ENCODE results near the gene MDK.
A peak's percentile ranks its signal among the peaks of the same experiment; 100 is the strongest.

MDK gene

DNA sequence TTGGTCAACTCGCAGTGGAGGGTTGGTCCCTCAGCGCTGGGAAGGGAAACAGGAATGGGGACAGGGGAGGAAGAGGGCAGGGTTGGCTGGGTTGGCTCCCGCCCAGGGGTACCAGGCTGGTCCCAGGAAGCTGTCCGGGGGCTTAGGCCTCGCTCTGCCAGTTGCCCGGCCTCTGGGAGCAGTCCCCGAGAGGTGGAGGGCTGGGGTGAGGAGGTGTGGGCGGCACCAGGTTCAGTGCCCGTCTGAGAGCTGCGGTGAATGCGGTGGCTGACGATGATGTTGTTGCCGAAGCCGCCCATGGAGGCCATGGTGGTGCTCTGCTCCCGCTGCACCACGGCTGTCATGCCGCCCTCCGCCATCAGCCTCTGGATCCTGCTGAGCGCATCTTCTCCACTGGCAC, 16.1 kb downstream of the MDK start:
- Histone ChIP-seq H3K27me3 (ENCODE audit: control insufficient read depth in 1 of 2, insufficient read depth in 1 of 2, low read length in 2 of 2) (peaks cover 2 to 8% of the 10 kb centered on the region in 2 experiments), H4K8ac (ENCODE audit: low read length) (no peak overlapping the region), H2BK12ac (ENCODE audit: low read length in 2 of 2) (no peak overlapping the region), H3K4me3 (ENCODE audit: insufficient read depth in 1 of 2, low read depth in 1 of 2, low read length in 2 of 2) (no peak overlapping the region), H2BK5ac (ENCODE audit: low read depth, low read length, poor library complexity, severe bottlenecking) (no peak overlapping the region), H2BK15ac (ENCODE audit: low read depth, poor library complexity, severe bottlenecking) (no peak overlapping the region), H3K9me3 (ENCODE audit: control insufficient read depth, low read length) (no peaks in the 10 kb centered on the region), H3K14ac (ENCODE audit: low read length in 2 of 2) (no peak overlapping the region), H3K4me2 (ENCODE audit: low read length, poor library complexity, severe bottlenecking) (no peak overlapping the region), H3K4ac (ENCODE audit: low read depth in 1 of 2, low read length in 2 of 2) (no peak overlapping the region), H3K23ac (ENCODE audit: low read length in 2 of 2) (no peak overlapping the region), H4K91ac (ENCODE audit: low read length) (no peak overlapping the region), H2AK5ac (ENCODE audit: low read length, severe bottlenecking) (no peak overlapping the region), H3K4me1 (ENCODE audit: control insufficient read depth, insufficient read depth, low read depth, low read length) (peaks cover 4% of the 10 kb centered on the region), H3K9ac (ENCODE audit: low read length) (no peak overlapping the region), H3K79me1 (replicated peaks; ENCODE audit: low read length, poor library complexity, severe bottlenecking) (peaks cover 5% of the 10 kb centered on the region), H3K27ac (ENCODE audit: low read length, poor library complexity, severe bottlenecking) (no peak overlapping the region), H3K36me3 (ENCODE audit: control insufficient read depth in 1 of 2, insufficient read depth in 2 of 2, low read depth in 1 of 2, low read length in 2 of 2) (peaks cover 34 to 40% of the 10 kb centered on the region in 2 experiments), H3K18ac (ENCODE audit: low read depth in 1 of 2, low read length in 2 of 2) (no peak overlapping the region), H2AFZ (ENCODE audit: low read depth, low read length) (no peak overlapping the region), H2BK120ac (ENCODE audit: low read depth, low read length) (no peak overlapping the region)
- WGBS = 96% methylated on average over 19 of the region's 19 CpGs
- no peak for DNase-seq

GRCh38 chr11:46402957-46403902, 21.8 kb downstream of the MDK start:
- Histone ChIP-seq H3K4me3 (ENCODE audit: insufficient read depth in 1 of 2, low read depth in 1 of 2, low read length in 2 of 2) (no peak overlapping the region), H4K8ac (ENCODE audit: low read length) (no peak overlapping the region), H2BK120ac (ENCODE audit: low read depth, low read length) (no peak overlapping the region), H2BK12ac (ENCODE audit: low read length in 2 of 2) (no peak overlapping the region), H3K27me3 (ENCODE audit: control insufficient read depth in 1 of 2, insufficient read depth in 1 of 2, low read length in 2 of 2) (no peaks in the 10 kb centered on the region), H3K9ac (ENCODE audit: low read length) (no peak overlapping the region), H4K91ac (ENCODE audit: low read length) (no peak overlapping the region), H3K4me2 (ENCODE audit: low read length, poor library complexity, severe bottlenecking) (no peak overlapping the region), H3K36me3 (ENCODE audit: control insufficient read depth in 1 of 2, insufficient read depth in 2 of 2, low read depth in 1 of 2, low read length in 2 of 2) (peaks cover 47 to 60% of the 10 kb centered on the region in 2 experiments), H2AFZ (ENCODE audit: low read depth, low read length) (no peak overlapping the region), H2AK5ac (ENCODE audit: low read length, severe bottlenecking) (no peak overlapping the region), H3K4me1 (ENCODE audit: control insufficient read depth, insufficient read depth, low read depth, low read length) (peaks cover 3% of the 10 kb centered on the region), H3K18ac (ENCODE audit: low read depth in 1 of 2, low read length in 2 of 2) (no peak overlapping the region), H2BK5ac (ENCODE audit: low read depth, low read length, poor library complexity, severe bottlenecking) (no peak overlapping the region), H3K27ac (ENCODE audit: low read length, poor library complexity, severe bottlenecking) (no peak overlapping the region), H3K23ac (ENCODE audit: low read length in 2 of 2) (no peak overlapping the region), H3K14ac (ENCODE audit: low read length in 2 of 2) (no peak overlapping the region), H3K79me1 (replicated peaks; ENCODE audit: low read length, poor library complexity, severe bottlenecking) (peaks cover 13% of the 10 kb centered on the region), H3K9me3 (ENCODE audit: control insufficient read depth, low read length) (no peaks in the 10 kb centered on the region), H2BK15ac (ENCODE audit: low read depth, poor library complexity, severe bottlenecking) (no peak overlapping the region), H3K4ac (ENCODE audit: low read depth in 1 of 2, low read length in 2 of 2) (no peak overlapping the region)
- WGBS = 93% methylated on average over 6 of the region's 6 CpGs
- no peak for DNase-seq

DNA sequence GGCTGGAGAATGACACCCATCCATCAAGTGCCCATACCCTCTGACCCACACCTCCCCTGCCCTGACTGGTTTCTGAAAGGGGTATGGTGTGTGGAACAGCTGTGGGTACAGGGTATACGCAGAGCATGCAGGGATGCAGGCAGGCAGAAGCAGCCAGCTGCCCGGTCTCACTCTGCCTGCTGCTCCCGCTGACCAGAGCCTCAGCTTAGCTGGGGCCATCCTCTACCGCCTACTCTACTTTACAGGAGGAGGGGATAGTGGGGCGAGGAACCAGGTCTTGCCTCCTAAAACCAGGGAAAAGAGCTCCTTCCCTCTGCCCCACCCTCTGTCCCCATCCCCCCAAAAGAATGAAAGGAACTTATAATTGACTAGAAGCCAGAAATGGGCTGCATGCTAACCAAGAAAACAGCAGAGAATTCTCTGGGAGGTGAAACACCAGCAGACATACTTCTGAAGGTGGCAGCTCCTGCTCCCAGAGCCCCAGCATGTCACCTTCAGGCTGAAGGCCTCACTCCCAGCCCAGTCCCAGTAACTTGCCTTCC, 23.1 kb downstream of the MDK start:
- peaks cover 3% of the 10 kb centered on the region for H3K4me1 ChIP-seq (ENCODE audit: control insufficient read depth, insufficient read depth, low read depth, low read length)
- H3K27ac ChIP-seq (ENCODE audit: low read length, poor library complexity, severe bottlenecking) = no peak overlapping the region
- no peak overlapping the region for H3K4ac ChIP-seq (ENCODE audit: low read depth in 1 of 2, low read length in 2 of 2)
- H3K36me3 ChIP-seq (ENCODE audit: control insufficient read depth in 1 of 2, insufficient read depth in 2 of 2, low read depth in 1 of 2, low read length in 2 of 2) = peaks cover 58 to 71% of the 10 kb centered on the region in 2 experiments
- H3K23ac ChIP-seq (ENCODE audit: low read length in 2 of 2) = no peak overlapping the region
- H2BK15ac ChIP-seq (ENCODE audit: low read depth, poor library complexity, severe bottlenecking) = no peak overlapping the region
- H2AFZ ChIP-seq (ENCODE audit: low read depth, low read length) = no peak overlapping the region
- no peak overlapping the region for H2BK120ac ChIP-seq (ENCODE audit: low read depth, low read length)
- H3K14ac ChIP-seq (ENCODE audit: low read length in 2 of 2) = peak overlapping the region in 1 of 2 experiments; percentile 57
- H3K4me2 ChIP-seq (ENCODE audit: low read length, poor library complexity, severe bottlenecking) = no peak overlapping the region
- no peak for DNase-seq
- H4K91ac ChIP-seq (ENCODE audit: low read length) = no peak overlapping the region
- no peak overlapping the region for H2BK5ac ChIP-seq (ENCODE audit: low read depth, low read length, poor library complexity, severe bottlenecking)
- H3K9me3 ChIP-seq (ENCODE audit: control insufficient read depth, low read length) = no peaks in the 10 kb centered on the region
- no peak overlapping the region for H4K8ac ChIP-seq (ENCODE audit: low read length)
- H3K9ac ChIP-seq (ENCODE audit: low read length) = no peak overlapping the region
- H3K27me3 ChIP-seq (ENCODE audit: control insufficient read depth in 1 of 2, insufficient read depth in 1 of 2, low read length in 2 of 2) = no peaks in the 10 kb centered on the region
- no peak overlapping the region for H2BK12ac ChIP-seq (ENCODE audit: low read length in 2 of 2)
- H3K79me1 ChIP-seq (replicated peaks; ENCODE audit: low read length, poor library complexity, severe bottlenecking) = peaks cover 13% of the 10 kb centered on the region
- H3K18ac ChIP-seq (ENCODE audit: low read depth in 1 of 2, low read length in 2 of 2) = no peak overlapping the region
- no peak overlapping the region for H2AK5ac ChIP-seq (ENCODE audit: low read length, severe bottlenecking)
- 100% methylated on average over 2 of the region's 5 CpGs for WGBS
- H3K4me3 ChIP-seq (ENCODE audit: insufficient read depth in 1 of 2, low read depth in 1 of 2, low read length in 2 of 2) = no peak overlapping the region

- no peak overlapping the region for H3K4ac ChIP-seq (ENCODE audit: low read depth in 1 of 2, low read length in 2 of 2)
- no peak overlapping the region for H3K4me3 ChIP-seq (ENCODE audit: insufficient read depth in 1 of 2, low read depth in 1 of 2, low read length in 2 of 2)
- no peak overlapping the region for H2BK5ac ChIP-seq (ENCODE audit: low read depth, low read length, poor library complexity, severe bottlenecking)
- peaks cover 63 to 64% of the 10 kb centered on the region in 2 experiments for H3K36me3 ChIP-seq (ENCODE audit: control insufficient read depth in 1 of 2, insufficient read depth in 2 of 2, low read depth in 1 of 2, low read length in 2 of 2)
- no peak overlapping the region for H2BK15ac ChIP-seq (ENCODE audit: low read depth, poor library complexity, severe bottlenecking)
- H3K79me1 ChIP-seq (replicated peaks; ENCODE audit: low read length, poor library complexity, severe bottlenecking) = peaks cover 9% of the 10 kb centered on the region
- WGBS = 70% methylated on average over 10 of the region's 10 CpGs
- H4K91ac ChIP-seq (ENCODE audit: low read length) = no peak overlapping the region
- no peak overlapping the region for H2BK12ac ChIP-seq (ENCODE audit: low read length in 2 of 2)
- no peak overlapping the region for H2BK120ac ChIP-seq (ENCODE audit: low read depth, low read length)
- no peak overlapping the region for H3K14ac ChIP-seq (ENCODE audit: low read length in 2 of 2)
- H4K8ac ChIP-seq (ENCODE audit: low read length) = no peak overlapping the region
- H2AK5ac ChIP-seq (ENCODE audit: low read length, severe bottlenecking) = no peak overlapping the region
- H3K4me2 ChIP-seq (ENCODE audit: low read length, poor library complexity, severe bottlenecking) = no peak overlapping the region
- no peak overlapping the region for H2AFZ ChIP-seq (ENCODE audit: low read depth, low read length)
- no peaks in the 10 kb centered on the region for H3K9me3 ChIP-seq (ENCODE audit: control insufficient read depth, low read length)
- no peak for DNase-seq
- no peak overlapping the region for H3K9ac ChIP-seq (ENCODE audit: low read length)
- no peak overlapping the region for H3K27ac ChIP-seq (ENCODE audit: low read length, poor library complexity, severe bottlenecking)
- H3K23ac ChIP-seq (ENCODE audit: low read length in 2 of 2) = no peak overlapping the region
- no peaks in the 10 kb centered on the region for H3K27me3 ChIP-seq (ENCODE audit: control insufficient read depth in 1 of 2, insufficient read depth in 1 of 2, low read length in 2 of 2)
- H3K4me1 ChIP-seq (ENCODE audit: control insufficient read depth, insufficient read depth, low read depth, low read length) = peaks cover 3% of the 10 kb centered on the region
- H3K18ac ChIP-seq (ENCODE audit: low read depth in 1 of 2, low read length in 2 of 2) = no peak overlapping the region
Observed at GRCh38 chr11:46407635-46408034, 26.2 kb downstream of the MDK start.
